ENCODE data around the gene BCL10.

Gene BCL10

DNA sequence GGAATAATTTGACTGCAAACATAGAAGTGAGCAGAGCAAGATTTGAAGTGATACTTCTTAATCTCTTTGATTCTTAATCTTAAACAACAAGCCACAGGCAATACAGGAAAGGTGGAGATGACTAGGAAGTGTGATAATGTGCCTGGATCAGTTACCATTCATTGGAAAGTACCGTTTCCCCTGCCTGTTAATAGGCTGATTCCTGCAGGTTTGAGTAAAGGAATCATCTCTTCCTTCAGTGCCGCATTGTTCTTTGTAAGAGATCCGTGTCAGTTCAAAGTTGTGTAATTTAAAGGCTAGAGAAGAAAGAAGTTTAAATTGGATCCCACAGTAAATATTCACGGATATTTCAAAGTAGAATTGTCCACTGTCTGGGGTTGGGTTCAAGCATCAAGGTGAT, 43.5 kb upstream of the BCL10 start:
- H3K4me3 ChIP-seq (ENCODE audit: low read depth, low read length) = no peak overlapping the region
- TF ChIP-seq CTCF (IDR thresholded peaks at IDR 0.05; ENCODE audit: low read depth, low read length) = no peak

DNA sequence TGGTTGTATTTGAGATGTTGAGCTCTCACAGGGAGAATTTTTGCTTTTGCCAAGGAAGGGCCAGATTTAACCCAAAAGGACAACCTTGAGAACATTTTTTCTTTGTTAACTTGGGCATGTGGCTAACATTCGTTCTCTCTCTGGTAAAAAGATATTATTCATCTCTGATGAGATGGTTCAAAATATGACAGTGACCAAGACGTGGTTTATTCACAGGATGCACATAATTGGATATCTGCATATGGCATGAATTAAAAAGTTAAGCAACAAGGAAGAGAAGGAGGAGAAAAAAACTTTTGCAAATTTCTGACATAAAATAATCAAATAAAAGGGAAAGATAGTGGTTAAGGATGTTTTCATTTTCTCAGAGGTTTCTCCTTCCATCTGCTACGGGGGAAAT, 43.1 kb upstream of the BCL10 start:
- no peak for TF ChIP-seq CTCF (IDR thresholded peaks at IDR 0.05; ENCODE audit: low read depth, low read length)
- H3K4me3 ChIP-seq (ENCODE audit: low read depth, low read length) = no peak overlapping the region

- no peak for TF ChIP-seq CTCF (IDR thresholded peaks at IDR 0.05; ENCODE audit: low read depth, low read length)
- no peak overlapping the region for H3K4me3 ChIP-seq (ENCODE audit: low read depth, low read length)
Observed at GRCh38 chr1:85318217-85318616, 41.8 kb upstream of the BCL10 start.

GRCh38 chr1:85317560-85317959, 41.1 kb upstream of the BCL10 start:
- no peak for TF ChIP-seq CTCF (IDR thresholded peaks at IDR 0.05; ENCODE audit: low read depth, low read length)
- no peak overlapping the region for H3K4me3 ChIP-seq (ENCODE audit: low read depth, low read length)

GRCh38 chr1:85316321-85316720, 39.9 kb upstream of the BCL10 start:
- TF ChIP-seq CTCF (IDR thresholded peaks at IDR 0.05; ENCODE audit: low read depth, low read length) = no peak
- no peak overlapping the region for H3K4me3 ChIP-seq (ENCODE audit: low read depth, low read length)

- no peak for TF ChIP-seq CTCF (IDR thresholded peaks at IDR 0.05; ENCODE audit: low read depth, low read length)
- no peak overlapping the region for H3K4me3 ChIP-seq (ENCODE audit: low read depth, low read length)
Observed at GRCh38 chr1:85315789-85316188, 39.4 kb upstream of the BCL10 start.

- TF ChIP-seq CTCF (IDR thresholded peaks at IDR 0.05; ENCODE audit: low read depth, low read length) = no peak
- H3K4me3 ChIP-seq (ENCODE audit: low read depth, low read length) = no peak overlapping the region
Observed at GRCh38 chr1:85314726-85315125, 38.3 kb upstream of the BCL10 start.
